Caco-2 (cell line): ENCODE measurements around the gene BCR. TPM values are rescaled to one million over a fixed set of nuclear protein-coding genes. Genes with fewer than 3 reads are reported as not detected.

ENCODE experiments used
- BruUV-seq: library from RNA; stranded (reverse); fragments of 400-500 nt; replicated peaks from 2 replicates; lab custom pipeline; 2021; lab: Mats Ljungman, UMichigan
- CTCF ChIA-PET: fragments of 300-600 bp; sonication (Branson Sonifier 250); formaldehyde crosslinking; loops from one replicate; lab custom pipeline; 2022; ENCODE audit warnings: antibody characterized with exemption; lab: Charles Lee
- POLR2A ChIA-PET: fragments of 300-600 bp; sonication (Branson Sonifier 250); formaldehyde crosslinking; loops from one replicate; lab custom pipeline; 2022; ENCODE audit warnings: antibody characterized with exemption; lab: Charles Lee
- DNase-seq, 2 experiments: peaks; one replicate each; pipeline versions ENCODE4 v3.0.0 to v3.0.0-alpha.2; 2020 to 2022
- H3K27me3 ChIP-seq: replicated peaks from 2 replicates; pipeline ENCODE4 v1.6.0; 2011; ENCODE audit warnings: low read length; ENCODE audit not compliant: control insufficient read depth, insufficient read depth
- H3K36me3 ChIP-seq: 2 replicates; pipeline ENCODE4 v1.5.1; 2011; ENCODE audit warnings: low read length; ENCODE audit not compliant: control insufficient read depth, insufficient read depth
- H3K4me1 ChIP-seq: fragments of 250-450 bp; sonication (Bioruptor Pico); 2 replicates; pipeline ENCODE4 v1.5.1; 2020; ENCODE audit warnings: mild to moderate bottlenecking
- H3K4me3 ChIP-seq: 2 replicates; pipeline ENCODE4 v1.5.1; 2011; ENCODE audit warnings: low read depth, mild to moderate bottlenecking, control low read depth, low read length
- H3K9me3 ChIP-seq: fragments of 250-450 bp; sonication (Bioruptor Pico); 2 replicates; pipeline ENCODE4 v1.5.1; 2020; ENCODE audit warnings: mild to moderate bottlenecking, moderate library complexity
- H3K27ac Mint-ChIP-seq: one replicate; pipeline ENCODE4 v1.8.0; 2022; ENCODE audit warnings: mixed read lengths; ENCODE audit not compliant: unreplicated experiment
- H3K27me3 Mint-ChIP-seq: one replicate; pipeline ENCODE4 v1.8.0; 2022; ENCODE audit warnings: mixed read lengths; ENCODE audit not compliant: insufficient read depth, unreplicated experiment
- H3K36me3 Mint-ChIP-seq: one replicate; pipeline ENCODE4 v1.8.0; 2022; ENCODE audit warnings: mild to moderate bottlenecking, mixed read lengths; ENCODE audit not compliant: insufficient read depth, unreplicated experiment
- H3K4me1 Mint-ChIP-seq: one replicate; pipeline ENCODE4 v1.8.0; 2022; ENCODE audit warnings: low read depth, mixed read lengths; ENCODE audit not compliant: unreplicated experiment
- H3K4me3 Mint-ChIP-seq: one replicate; pipeline ENCODE4 v1.8.0; 2022; ENCODE audit warnings: mild to moderate bottlenecking, moderate library complexity, mixed read lengths; ENCODE audit not compliant: unreplicated experiment
- H3K9me3 Mint-ChIP-seq: one replicate; pipeline ENCODE4 v1.8.0; 2022; ENCODE audit warnings: mixed read lengths; ENCODE audit not compliant: unreplicated experiment
- intact Hi-C: fragments of 100-400 bp; cut with micrococcal nuclease; formaldehyde crosslinking; loops from one replicate; pipeline ENCODE4 v1.10.0; 2022; ENCODE audit not compliant: unreplicated experiment
- total RNA-seq: library from RNA; stranded (reverse); gene quantifications from 2 replicates; pipeline ENCODE4 v1.2.3, GENCODE V29; 2022
- TF ChIP-seq, protein P1 (sequence below), 2 experiments: fragments of 200-600 bp in 1 of 2; IDR thresholded peaks; 1 replicate in 1 of 2; 2 replicates in 1 of 2; pipeline versions ENCODE4 v1.5.1 to v1.8.0; 2011 to 2022; ENCODE audit warnings: antibody characterized with exemption in 1 of 2, control low read depth in 1 of 2, inconsistent platforms in 1 of 2, low read depth in 1 of 2, low read length in 1 of 2, mild to moderate bottlenecking in 1 of 2, moderate library complexity in 1 of 2; ENCODE audit not compliant: insufficient read depth in 1 of 2, severe bottlenecking in 1 of 2, unreplicated experiment in 1 of 2

The BCR gene
- total RNA-seq, 1 experiment from 2014 or later = 87.4 TPM

DNA sequence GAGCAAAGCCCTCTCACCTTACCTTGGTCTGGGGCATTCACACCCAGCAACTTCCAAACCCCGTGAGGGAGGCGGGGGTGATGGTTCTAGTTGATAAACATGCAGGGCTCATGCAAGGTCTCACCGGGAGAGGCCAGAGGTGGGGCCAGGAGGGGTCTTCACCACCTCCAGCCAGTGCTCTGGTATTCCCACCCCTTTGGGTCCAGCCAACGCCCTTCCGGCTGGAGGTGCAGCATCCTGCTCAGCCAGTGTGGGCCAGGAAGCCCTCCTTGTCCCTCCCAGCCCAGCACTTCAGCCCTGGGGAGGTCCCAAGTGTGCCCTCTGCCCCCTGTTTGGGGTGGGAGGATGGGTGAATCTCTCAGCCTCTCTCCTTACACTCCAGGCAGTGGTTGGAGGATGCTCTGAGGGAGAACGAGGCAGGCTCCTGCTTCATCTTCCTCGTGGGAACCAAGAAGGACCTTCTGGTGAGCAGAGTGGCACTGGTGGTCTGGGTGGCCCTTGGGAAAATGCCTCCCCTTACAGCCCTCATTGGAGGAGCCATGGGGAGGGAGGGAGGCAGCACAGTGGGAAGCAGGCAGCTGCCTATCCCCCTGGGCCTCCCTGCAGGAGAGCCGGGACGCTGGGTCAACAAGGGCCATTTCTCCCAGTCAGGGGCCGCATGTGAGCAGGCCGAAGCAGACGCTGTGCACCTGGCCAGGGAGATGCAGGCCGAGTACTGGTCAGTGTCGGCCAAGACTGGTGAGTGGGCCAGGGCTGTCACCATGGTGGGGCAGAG is 21.6 kb upstream of the BCR start:
- POLR2A ChIA-PET = no interaction called here
- Histone ChIP-seq H3K36me3 (no peaks in the 10 kb centered on the region), H3K4me1 (peaks cover 24% of the 10 kb centered on the region), H3K4me3 (no peak overlapping the region), H3K27me3 (no peaks in the 10 kb centered on the region), H3K9me3 (no peaks in the 10 kb centered on the region)
- H3K36me3 Mint-ChIP-seq = peaks cover 6% of the 10 kb centered on the region
- no peaks in the 10 kb centered on the region for H3K27me3 Mint-ChIP-seq
- CTCF ChIA-PET = interaction anchor here (1.5 to 1.7 kb wide), 2 partner anchors 16 to 123 kb away, joined by 8 read pairs; no protein-coding TSS in a partner anchor
- no peak overlapping the region for H3K27ac Mint-ChIP-seq
- intact Hi-C loops = no loop called here
- BruUV-seq = no TSS peak
- TF ChIP-seq, protein P1, sequence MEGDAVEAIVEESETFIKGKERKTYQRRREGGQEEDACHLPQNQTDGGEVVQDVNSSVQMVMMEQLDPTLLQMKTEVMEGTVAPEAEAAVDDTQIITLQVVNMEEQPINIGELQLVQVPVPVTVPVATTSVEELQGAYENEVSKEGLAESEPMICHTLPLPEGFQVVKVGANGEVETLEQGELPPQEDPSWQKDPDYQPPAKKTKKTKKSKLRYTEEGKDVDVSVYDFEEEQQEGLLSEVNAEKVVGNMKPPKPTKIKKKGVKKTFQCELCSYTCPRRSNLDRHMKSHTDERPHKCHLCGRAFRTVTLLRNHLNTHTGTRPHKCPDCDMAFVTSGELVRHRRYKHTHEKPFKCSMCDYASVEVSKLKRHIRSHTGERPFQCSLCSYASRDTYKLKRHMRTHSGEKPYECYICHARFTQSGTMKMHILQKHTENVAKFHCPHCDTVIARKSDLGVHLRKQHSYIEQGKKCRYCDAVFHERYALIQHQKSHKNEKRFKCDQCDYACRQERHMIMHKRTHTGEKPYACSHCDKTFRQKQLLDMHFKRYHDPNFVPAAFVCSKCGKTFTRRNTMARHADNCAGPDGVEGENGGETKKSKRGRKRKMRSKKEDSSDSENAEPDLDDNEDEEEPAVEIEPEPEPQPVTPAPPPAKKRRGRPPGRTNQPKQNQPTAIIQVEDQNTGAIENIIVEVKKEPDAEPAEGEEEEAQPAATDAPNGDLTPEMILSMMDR (IDR thresholded peaks at IDR 0.05; ENCODE audit: insufficient read depth in 1 of 2, low read depth in 1 of 2, low read length in 1 of 2, severe bottlenecking in 1 of 2, unreplicated experiment in 1 of 2) = no peak
- no peak overlapping the region for H3K4me3 Mint-ChIP-seq
- H3K9me3 Mint-ChIP-seq = no peaks in the 10 kb centered on the region
- DNase-seq = no peak
- peaks cover 7% of the 10 kb centered on the region for H3K4me1 Mint-ChIP-seq

DNA sequence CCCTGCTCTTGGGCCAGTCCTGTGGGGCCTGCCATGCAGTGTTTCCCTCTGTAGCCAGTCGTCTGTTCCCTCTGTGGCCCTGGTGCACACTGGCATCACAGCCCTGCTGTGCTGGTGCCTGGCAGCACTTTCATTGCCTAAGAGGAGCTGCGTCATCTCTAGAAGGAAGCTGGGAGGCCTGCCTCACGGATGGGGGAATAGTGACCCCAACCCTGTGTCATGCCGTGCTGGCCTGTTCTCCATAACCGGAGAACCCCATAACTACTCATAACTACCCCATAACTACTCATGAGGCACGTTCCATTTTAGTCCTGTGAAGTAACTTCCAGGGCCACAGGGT is 21.0 kb upstream of the BCR start:
- peaks cover 6% of the 10 kb centered on the region for H3K36me3 Mint-ChIP-seq
- no peaks in the 10 kb centered on the region for H3K27me3 Mint-ChIP-seq
- no TSS peak for BruUV-seq
- Histone ChIP-seq H3K4me1 (peaks cover 24% of the 10 kb centered on the region), H3K9me3 (no peaks in the 10 kb centered on the region), H3K36me3 (no peaks in the 10 kb centered on the region), H3K27me3 (no peaks in the 10 kb centered on the region), H3K4me3 (no peak overlapping the region)
- peaks cover 7% of the 10 kb centered on the region for H3K4me1 Mint-ChIP-seq
- ChIA-PET CTCF (no interaction called here), POLR2A (no interaction called here)
- TF ChIP-seq, protein P1 (IDR thresholded peaks at IDR 0.05; ENCODE audit: insufficient read depth in 1 of 2, low read depth in 1 of 2, low read length in 1 of 2, severe bottlenecking in 1 of 2, unreplicated experiment in 1 of 2) = no peak
- no peak for DNase-seq
- no peak overlapping the region for H3K27ac Mint-ChIP-seq
- intact Hi-C loops = no loop called here
- no peak overlapping the region for H3K4me3 Mint-ChIP-seq
- no peaks in the 10 kb centered on the region for H3K9me3 Mint-ChIP-seq

DNA sequence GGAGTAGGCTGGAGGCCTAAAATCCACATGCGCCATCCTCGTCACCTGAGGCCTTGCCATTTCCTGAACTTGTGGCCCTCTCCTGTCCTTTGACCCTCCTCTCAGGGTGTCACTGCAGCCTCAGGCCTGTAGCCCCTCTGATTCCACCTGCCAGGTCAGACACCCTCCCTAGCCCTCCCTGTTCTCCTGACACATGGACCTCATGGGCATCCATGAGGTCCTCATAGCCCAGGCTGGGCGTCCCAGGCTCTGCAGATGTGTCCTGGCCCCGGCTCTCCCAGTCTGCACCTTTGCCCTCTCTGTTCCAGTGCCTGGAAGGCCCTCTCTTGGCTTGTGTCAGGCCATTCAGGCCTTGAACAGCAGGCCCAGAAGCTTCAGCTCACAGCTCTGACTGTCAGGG is 19.3 kb upstream of the BCR start:
- DNase-seq = no peak
- H3K4me1 Mint-ChIP-seq = peaks cover 7% of the 10 kb centered on the region
- no peaks in the 10 kb centered on the region for H3K27me3 Mint-ChIP-seq
- Histone ChIP-seq H3K9me3 (no peaks in the 10 kb centered on the region), H3K4me1 (peaks cover 24% of the 10 kb centered on the region), H3K4me3 (no peak overlapping the region), H3K27me3 (no peaks in the 10 kb centered on the region), H3K36me3 (no peaks in the 10 kb centered on the region)
- ChIA-PET POLR2A (no interaction called here), CTCF (interaction anchor here (1.0 kb wide), 1 partner anchor 43 kb away, joined by 3 read pairs; no protein-coding TSS in a partner anchor)
- H3K4me3 Mint-ChIP-seq = no peak overlapping the region
- intact Hi-C loops = no loop called here
- no peak overlapping the region for H3K27ac Mint-ChIP-seq
- H3K36me3 Mint-ChIP-seq = no peaks in the 10 kb centered on the region
- TF ChIP-seq, protein P1 (IDR thresholded peaks at IDR 0.05; ENCODE audit: insufficient read depth in 1 of 2, low read depth in 1 of 2, low read length in 1 of 2, severe bottlenecking in 1 of 2, unreplicated experiment in 1 of 2) = no peak
- H3K9me3 Mint-ChIP-seq = no peaks in the 10 kb centered on the region
- no TSS peak for BruUV-seq
